Fibroblast of mammary gland (primary cell): ENCODE measurements around the gene CHST15.

Experiments used
- DNase-seq: peaks from one replicate; pipeline ENCODE4 v3.0.0-alpha.2; 2010; ENCODE audit warnings: low read depth
- H3K4me3 ChIP-seq: 2 replicates; pipeline ENCODE4 v1.5.1; 2011; ENCODE audit warnings: low read depth, mild to moderate bottlenecking, low read length, moderate library complexity; ENCODE audit not compliant: control insufficient read depth
- TF ChIP-seq, protein P1 (sequence below): conservative IDR thresholded peaks from 2 replicates; pipeline ENCODE4 v1.5.1; 2011; ENCODE audit warnings: low read depth, low read length, inconsistent platforms; ENCODE audit not compliant: control insufficient read depth, insufficient read depth

CHST15 gene

DNA sequence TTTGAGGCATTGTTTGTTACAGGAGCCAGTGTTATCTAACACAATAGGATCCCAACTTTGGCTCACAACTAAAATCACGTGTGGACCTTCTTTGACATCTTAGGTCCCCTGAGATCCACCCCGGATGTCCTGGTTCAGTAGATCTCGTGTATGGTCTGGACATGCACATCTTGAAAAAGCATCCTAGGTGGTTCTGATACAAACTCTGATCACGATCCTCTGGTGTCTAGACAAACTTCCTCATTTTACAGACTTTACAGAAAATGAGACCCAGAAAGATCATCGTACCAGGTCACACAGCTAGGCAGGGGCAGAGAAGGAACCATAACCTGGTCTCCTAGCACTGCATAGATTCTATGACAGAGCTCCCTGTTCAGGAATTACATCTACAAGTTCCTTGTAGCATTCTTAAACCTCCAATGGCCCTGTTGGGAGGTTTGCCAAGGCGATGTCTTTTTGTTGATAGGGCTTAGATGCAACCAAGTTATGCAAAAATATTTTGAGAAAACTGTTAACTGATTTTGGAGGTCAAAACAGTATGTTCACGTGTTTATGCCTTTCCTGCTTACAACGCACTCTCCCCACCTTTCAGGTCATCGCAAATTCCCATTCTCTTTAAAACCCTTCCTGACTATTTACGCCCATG lies 30.8 kb upstream of the CHST15 start:
- H3K4me3 ChIP-seq, result no peak overlapping the region
- TF ChIP-seq, protein P1, sequence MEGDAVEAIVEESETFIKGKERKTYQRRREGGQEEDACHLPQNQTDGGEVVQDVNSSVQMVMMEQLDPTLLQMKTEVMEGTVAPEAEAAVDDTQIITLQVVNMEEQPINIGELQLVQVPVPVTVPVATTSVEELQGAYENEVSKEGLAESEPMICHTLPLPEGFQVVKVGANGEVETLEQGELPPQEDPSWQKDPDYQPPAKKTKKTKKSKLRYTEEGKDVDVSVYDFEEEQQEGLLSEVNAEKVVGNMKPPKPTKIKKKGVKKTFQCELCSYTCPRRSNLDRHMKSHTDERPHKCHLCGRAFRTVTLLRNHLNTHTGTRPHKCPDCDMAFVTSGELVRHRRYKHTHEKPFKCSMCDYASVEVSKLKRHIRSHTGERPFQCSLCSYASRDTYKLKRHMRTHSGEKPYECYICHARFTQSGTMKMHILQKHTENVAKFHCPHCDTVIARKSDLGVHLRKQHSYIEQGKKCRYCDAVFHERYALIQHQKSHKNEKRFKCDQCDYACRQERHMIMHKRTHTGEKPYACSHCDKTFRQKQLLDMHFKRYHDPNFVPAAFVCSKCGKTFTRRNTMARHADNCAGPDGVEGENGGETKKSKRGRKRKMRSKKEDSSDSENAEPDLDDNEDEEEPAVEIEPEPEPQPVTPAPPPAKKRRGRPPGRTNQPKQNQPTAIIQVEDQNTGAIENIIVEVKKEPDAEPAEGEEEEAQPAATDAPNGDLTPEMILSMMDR, result no peak
- no peak for DNase-seq

DNA sequence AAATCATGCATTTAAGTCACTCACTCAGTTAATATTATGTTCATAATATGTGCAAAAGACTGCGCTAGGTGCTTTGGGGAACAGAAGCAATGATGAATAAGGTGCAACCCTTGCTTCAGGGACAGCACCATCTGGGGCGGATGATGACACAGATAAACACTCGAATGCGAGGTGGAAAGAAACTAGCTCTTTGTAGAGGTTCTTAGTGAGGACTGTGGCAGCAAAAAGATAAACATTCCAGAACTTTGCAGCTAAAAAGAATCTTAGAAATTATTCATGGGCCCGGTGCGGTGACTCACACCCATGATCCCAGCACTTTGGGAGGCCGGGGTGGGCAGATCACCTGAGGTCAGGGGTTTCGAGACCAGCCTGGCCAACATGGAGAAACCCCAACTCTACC lies 29.8 kb upstream of the CHST15 start:
- DNase-seq, result no peak

DNA sequence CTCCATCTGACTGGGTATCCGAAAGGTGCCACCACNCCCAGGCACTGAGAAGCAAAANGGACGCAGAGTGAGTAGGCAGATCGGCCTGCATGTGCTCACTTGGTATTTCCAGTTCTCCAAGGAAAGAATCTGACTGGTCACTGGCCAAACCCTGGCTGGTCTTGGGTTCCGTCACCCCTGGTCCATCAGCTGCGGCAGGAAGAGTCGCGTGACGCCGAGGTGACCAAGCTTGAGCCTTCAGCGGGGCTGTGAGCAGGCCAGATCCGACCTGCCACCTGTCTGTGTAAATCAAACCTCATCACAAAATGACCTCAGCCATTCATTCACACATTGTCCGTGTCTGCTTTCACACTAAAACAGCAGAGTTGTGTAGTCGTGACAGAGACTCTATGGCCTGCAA lies 28.8 kb upstream of the CHST15 start:
- no peak for DNase-seq
- TF ChIP-seq, protein P1, result no peak
- H3K4me3 ChIP-seq, result no peak overlapping the region

More for the DNA sequence above, 29.8 kb upstream of the CHST15 start:
- TF ChIP-seq, protein P1, result no peak
- no peak overlapping the region for H3K4me3 ChIP-seq

DNA sequence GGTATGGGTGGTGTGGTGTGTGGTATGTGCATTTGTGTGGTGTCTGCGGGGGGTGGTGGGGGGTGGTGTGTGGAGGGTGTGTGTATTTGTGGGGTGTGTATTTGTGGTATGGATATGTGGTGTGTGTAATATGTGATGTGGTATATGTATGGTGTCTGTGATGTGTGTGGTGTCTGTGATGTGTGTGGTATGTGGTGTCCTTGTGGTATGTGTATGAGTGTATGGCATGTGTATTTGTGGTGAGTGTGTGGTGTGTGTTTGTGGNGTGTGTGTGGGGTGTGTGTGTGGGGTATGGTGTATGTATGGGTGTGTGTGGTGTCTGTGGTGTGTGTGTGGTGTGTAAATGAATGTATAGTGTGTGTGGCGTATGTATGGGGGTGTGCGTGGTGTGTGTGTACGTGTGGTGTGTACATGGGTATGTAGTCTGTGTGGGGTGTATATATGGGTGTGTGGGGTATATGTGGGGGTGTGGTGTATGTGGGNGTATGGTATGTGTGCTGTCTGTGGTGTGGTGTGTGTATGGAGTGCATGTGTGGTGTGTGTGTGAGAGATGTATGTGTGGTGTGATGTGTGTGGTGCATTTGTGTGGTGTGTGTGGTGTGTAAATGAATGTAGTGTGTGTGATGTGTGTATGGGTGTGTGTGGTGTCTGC lies 27.1 kb upstream of the CHST15 start:
- TF ChIP-seq, protein P1, result no peak
- H3K4me3 ChIP-seq, result no peak overlapping the region
- no peak for DNase-seq

DNA sequence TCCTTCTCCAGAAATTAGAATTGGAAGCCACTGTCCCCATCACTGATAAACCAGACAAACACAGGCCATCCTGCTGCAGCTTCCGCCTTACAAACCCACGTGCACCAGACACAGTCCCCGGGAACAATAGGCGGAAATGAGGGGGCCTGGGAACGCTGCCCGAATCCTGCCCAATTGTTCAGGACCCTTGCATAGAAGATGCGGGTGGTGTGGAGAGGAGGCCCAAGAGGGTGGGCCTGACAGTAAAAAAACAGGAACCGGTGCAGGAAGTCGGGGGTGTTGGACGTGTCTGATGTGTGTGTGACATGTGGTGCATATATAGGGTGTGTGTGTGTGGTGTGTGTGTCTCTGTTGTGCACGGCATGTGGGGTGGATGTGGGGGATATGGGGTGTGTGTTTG lies 26.5 kb upstream of the CHST15 start:
- no peak for DNase-seq
- no peak overlapping the region for H3K4me3 ChIP-seq

DNA sequence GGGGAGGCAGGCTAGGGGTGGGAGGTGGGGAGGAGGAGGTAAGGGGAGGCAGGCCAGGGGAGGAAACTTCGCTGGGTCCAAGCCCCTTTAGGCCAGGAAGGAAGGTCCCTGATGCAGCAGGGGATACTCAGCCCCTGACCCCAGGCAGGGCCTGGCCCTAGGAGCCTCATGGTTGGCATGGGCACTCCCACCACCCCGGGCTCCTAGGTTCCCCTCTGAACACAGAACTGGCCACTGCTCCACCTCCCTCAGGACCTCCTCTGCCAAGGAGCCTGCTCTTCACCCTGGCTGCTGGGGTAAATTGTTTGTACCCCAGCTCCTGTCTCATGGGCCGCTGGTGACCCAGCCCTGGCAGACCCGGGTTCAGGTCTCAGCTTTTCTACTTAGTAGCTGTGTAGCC lies 25.8 kb upstream of the CHST15 start:
- no peak for DNase-seq
- TF ChIP-seq, protein P1, result no peak
- H3K4me3 ChIP-seq, result no peak overlapping the region

More for the DNA sequence above, 26.5 kb upstream of the CHST15 start:
- TF ChIP-seq, protein P1, result no peak

DNA sequence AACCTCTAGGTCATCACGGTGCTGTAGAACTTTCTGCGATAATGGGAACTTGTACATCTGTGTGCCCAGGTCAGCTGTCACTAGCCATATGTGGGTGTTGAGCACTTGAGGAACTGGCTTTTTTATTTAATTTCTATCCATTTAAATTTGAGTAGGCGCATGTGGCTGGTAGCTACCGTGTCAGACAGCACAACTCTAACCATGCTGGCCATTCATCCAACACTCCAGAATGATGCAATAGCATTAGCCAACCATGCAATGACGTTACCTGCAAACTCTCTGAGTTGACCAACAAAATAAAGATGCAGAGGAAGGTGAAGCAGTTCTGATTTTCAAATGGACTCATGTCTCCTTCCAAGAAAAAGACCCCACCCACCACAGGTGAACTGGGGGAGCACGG lies 24.4 kb upstream of the CHST15 start:
- TF ChIP-seq, protein P1, result no peak
- H3K4me3 ChIP-seq, result no peak overlapping the region
- no peak for DNase-seq
